Vagina (tissue), 2 donors: Measurements from ENCODE around the gene VLDLR.

Experiments
- CTCF ChIP-seq, 3 experiments: fragments of 450-650 bp in 2 of 3; fragments of 200-600 bp in 1 of 3; sonication (generic) in 1 of 3; IDR thresholded peaks; one replicate each; pipeline ENCODE4 v1.5.1; 2017 to 2019; ENCODE audit warnings: antibody characterized with exemption in 3 of 3, mild to moderate bottlenecking in 2 of 3, moderate library complexity in 2 of 3
- POLR2A ChIP-seq, 2 donors: fragments of 450-650 bp; IDR thresholded peaks; one replicate each; pipeline ENCODE4 v1.6.1; 2017; ENCODE audit warnings: antibody characterized with exemption in 2 of 2, mild to moderate bottlenecking in 2 of 2, moderate library complexity in 2 of 2
- POLR2AphosphoS5 ChIP-seq, 2 donors: sonication (generic); formaldehyde crosslinking; IDR thresholded peaks; one replicate each; pipeline ENCODE4 v1.9.0; 2017; ENCODE audit warnings: antibody characterized with exemption in 2 of 2, mild to moderate bottlenecking in 2 of 2, low read depth in 1 of 2; ENCODE audit not compliant: insufficient read depth in 1 of 2

GRCh38 chr9:2693056-2693455 lies 71.5 kb downstream of the VLDLR start:
- TF ChIP-seq CTCF (IDR thresholded peaks at IDR 0.05) (no peak), POLR2A (IDR thresholded peaks at IDR 0.05) (no peak), POLR2AphosphoS5 (IDR thresholded peaks at IDR 0.05; ENCODE audit: insufficient read depth in 1 of 2, low read depth in 1 of 2) (no peak)
